ENCODE data around the gene DOCK7.

DOCK7 gene

GRCh38 chr1:62424411-62424810 lies 263.8 kb downstream of the DOCK7 start:
- Histone ChIP-seq H3K36me3 (ENCODE audit: control insufficient read depth, low read length) (no peaks in the 10 kb centered on the region), H3K4me3 (ENCODE audit: low read length) (no peak overlapping the region), H3K27me3 (ENCODE audit: control insufficient read depth, low read length) (no peaks in the 10 kb centered on the region), H3K9me3 (ENCODE audit: control insufficient read depth, insufficient read depth, low read length) (no peaks in the 10 kb centered on the region), H3F3A (ENCODE audit: control insufficient read depth, insufficient read depth) (no peaks in the 10 kb centered on the region), H3K27ac (ENCODE audit: low read depth, low read length) (no peak overlapping the region), H3K4me2 (ENCODE audit: low read length) (no peak overlapping the region), H3K9me2 (replicated peaks; ENCODE audit: control insufficient read depth, low read length) (no peaks in the 10 kb centered on the region), H4K20me1 (ENCODE audit: control insufficient read depth, insufficient read depth, low read depth, low read length) (no peaks in the 10 kb centered on the region), H3K79me2 (ENCODE audit: control insufficient read depth, low read length) (no peaks in the 10 kb centered on the region), H3K4me1 (ENCODE audit: control insufficient read depth, low read length) (peaks cover 8% of the 10 kb centered on the region)
- no peak for TF ChIP-seq CTCF (IDR thresholded peaks at IDR 0.05; ENCODE audit: low read depth, low read length, poor library complexity, severe bottlenecking)
- no peak for TF ChIP-seq EZH2phosphoT487 (IDR thresholded peaks at IDR 0.05; ENCODE audit: borderline replicate concordance, low read length)

GRCh38 chr1:62423580-62424242 lies 264.5 kb downstream of the DOCK7 start:
- H3F3A ChIP-seq (ENCODE audit: control insufficient read depth, insufficient read depth) = no peaks in the 10 kb centered on the region
- no peaks in the 10 kb centered on the region for H3K36me3 ChIP-seq (ENCODE audit: control insufficient read depth, low read length)
- no peak overlapping the region for H3K4me2 ChIP-seq (ENCODE audit: low read length)
- H3K79me2 ChIP-seq (ENCODE audit: control insufficient read depth, low read length) = no peaks in the 10 kb centered on the region
- no peaks in the 10 kb centered on the region for H3K9me2 ChIP-seq (replicated peaks; ENCODE audit: control insufficient read depth, low read length)
- no peaks in the 10 kb centered on the region for H3K9me3 ChIP-seq (ENCODE audit: control insufficient read depth, insufficient read depth, low read length)
- H4K20me1 ChIP-seq (ENCODE audit: control insufficient read depth, insufficient read depth, low read depth, low read length) = no peaks in the 10 kb centered on the region
- H3K4me3 ChIP-seq (ENCODE audit: low read length) = no peak overlapping the region
- H3K4me1 ChIP-seq (ENCODE audit: control insufficient read depth, low read length) = peaks cover 15% of the 10 kb centered on the region
- no peak for TF ChIP-seq EZH2phosphoT487 (IDR thresholded peaks at IDR 0.05; ENCODE audit: borderline replicate concordance, low read length)
- no peaks in the 10 kb centered on the region for H3K27me3 ChIP-seq (ENCODE audit: control insufficient read depth, low read length)
- no peak overlapping the region for H3K27ac ChIP-seq (ENCODE audit: low read depth, low read length)

GRCh38 chr1:62420214-62420613 lies 268.0 kb downstream of the DOCK7 start:
- H3K4me3 ChIP-seq (ENCODE audit: low read length) = no peak overlapping the region
- H3K4me1 ChIP-seq (ENCODE audit: control insufficient read depth, low read length) = peaks cover 12% of the 10 kb centered on the region
- no peaks in the 10 kb centered on the region for H3F3A ChIP-seq (ENCODE audit: control insufficient read depth, insufficient read depth)
- no peak overlapping the region for H3K4me2 ChIP-seq (ENCODE audit: low read length)
- TF ChIP-seq EZH2phosphoT487 (IDR thresholded peaks at IDR 0.05; ENCODE audit: borderline replicate concordance, low read length) (no peak), CTCF (IDR thresholded peaks at IDR 0.05; ENCODE audit: low read depth, low read length, poor library complexity, severe bottlenecking) (no peak)
- H3K9me2 ChIP-seq (replicated peaks; ENCODE audit: control insufficient read depth, low read length) = no peaks in the 10 kb centered on the region
- H3K27ac ChIP-seq (ENCODE audit: low read depth, low read length) = no peak overlapping the region
- H3K36me3 ChIP-seq (ENCODE audit: control insufficient read depth, low read length) = no peaks in the 10 kb centered on the region
- no peaks in the 10 kb centered on the region for H3K79me2 ChIP-seq (ENCODE audit: control insufficient read depth, low read length)
- H4K20me1 ChIP-seq (ENCODE audit: control insufficient read depth, insufficient read depth, low read depth, low read length) = no peaks in the 10 kb centered on the region
- H3K27me3 ChIP-seq (ENCODE audit: control insufficient read depth, low read length) = no peaks in the 10 kb centered on the region
- no peaks in the 10 kb centered on the region for H3K9me3 ChIP-seq (ENCODE audit: control insufficient read depth, insufficient read depth, low read length)

GRCh38 chr1:62417351-62417999 lies 270.7 kb downstream of the DOCK7 start:
- no peaks in the 10 kb centered on the region for H3K36me3 ChIP-seq (ENCODE audit: control insufficient read depth, low read length)
- H3K27ac ChIP-seq (ENCODE audit: low read depth, low read length) = no peak overlapping the region
- H4K20me1 ChIP-seq (ENCODE audit: control insufficient read depth, insufficient read depth, low read depth, low read length) = no peaks in the 10 kb centered on the region
- TF ChIP-seq CTCF (IDR thresholded peaks at IDR 0.05; ENCODE audit: low read depth, low read length, poor library complexity, severe bottlenecking) (no peak), EZH2phosphoT487 (IDR thresholded peaks at IDR 0.05; ENCODE audit: borderline replicate concordance, low read length) (no peak)
- H3K4me3 ChIP-seq (ENCODE audit: low read length) = no peak overlapping the region
- H3F3A ChIP-seq (ENCODE audit: control insufficient read depth, insufficient read depth) = no peaks in the 10 kb centered on the region
- H3K9me3 ChIP-seq (ENCODE audit: control insufficient read depth, insufficient read depth, low read length) = no peaks in the 10 kb centered on the region
- H3K79me2 ChIP-seq (ENCODE audit: control insufficient read depth, low read length) = no peaks in the 10 kb centered on the region
- H3K4me1 ChIP-seq (ENCODE audit: control insufficient read depth, low read length) = peaks cover 12% of the 10 kb centered on the region
- no peaks in the 10 kb centered on the region for H3K9me2 ChIP-seq (replicated peaks; ENCODE audit: control insufficient read depth, low read length)
- no peak overlapping the region for H3K4me2 ChIP-seq (ENCODE audit: low read length)
- no peaks in the 10 kb centered on the region for H3K27me3 ChIP-seq (ENCODE audit: control insufficient read depth, low read length)

Data from DOHH2 (cell line).